D721Med (cell line): ENCODE results near the gene IFI27L1.

Experiments used
- DNase-seq: peaks from one replicate; pipeline ENCODE4 v3.0.0; 2011; ENCODE audit warnings: low spot score; ENCODE audit not compliant: insufficient read length
- FAIRE-seq: peaks from 2 replicates; lab custom pipeline; 2011; peaks lifted over from hg19 to GRCh38; lab: Jason Lieb, UNC
- CTCF ChIP-seq: IDR thresholded peaks from 2 replicates; pipeline ENCODE4 v1.5.1; 2012; ENCODE audit warnings: mild to moderate bottlenecking, control low read depth; ENCODE audit not compliant: insufficient read depth; ENCODE audit errors: missing control alignments

Gene IFI27L1

GRCh38 chr14:94119071-94119470 lies 38.0 kb downstream of the IFI27L1 start:
- no peak for FAIRE-seq
- no peak for DNase-seq
- no peak for TF ChIP-seq CTCF

GRCh38 chr14:94120667-94121340 lies 39.7 kb downstream of the IFI27L1 start:
- FAIRE-seq (no peak), DNase-seq (no peak)
- no peak for TF ChIP-seq CTCF

- TF ChIP-seq CTCF: no peak
- no peak for DNase-seq
- no peak for FAIRE-seq
Observed at GRCh38 chr14:94121485-94121884, 40.4 kb downstream of the IFI27L1 start.

- FAIRE-seq (no peak), DNase-seq (no peak)
- TF ChIP-seq CTCF: no peak
Observed at GRCh38 chr14:94122438-94122837, 41.3 kb downstream of the IFI27L1 start.

GRCh38 chr14:94123296-94123695 lies 42.2 kb downstream of the IFI27L1 start:
- no peak for TF ChIP-seq CTCF
- DNase-seq (no peak), FAIRE-seq (no peak)

- FAIRE-seq (no peak), DNase-seq (no peak)
- no peak for TF ChIP-seq CTCF
Observed at GRCh38 chr14:94123868-94124267, 42.8 kb downstream of the IFI27L1 start.

GRCh38 chr14:94124582-94125377 lies 43.7 kb downstream of the IFI27L1 start:
- no peak for TF ChIP-seq CTCF
- FAIRE-seq: no peak
- no peak for DNase-seq
